Measurements from ENCODE around the gene MAML3.

- TF ChIP-seq CTCF (IDR thresholded peaks at IDR 0.05; ENCODE audit: low read depth, low read length) = no peak
- TF ChIP-seq EZH2phosphoT487 (IDR thresholded peaks at IDR 0.05; ENCODE audit: low read depth) = no peak
Observed at GRCh38 chr4:139669890-139670289, 484.1 kb downstream of the MAML3 start.
